Astrocyte (in vitro differentiated cells and primary cell): ENCODE results near the gene ENOSF1.

Experiments
- CTCF ChIP-seq: IDR thresholded peaks from 2 replicates; pipeline ENCODE4 v1.5.1; 2011; ENCODE audit warnings: low read depth, mild to moderate bottlenecking, inconsistent platforms, low read length, moderate library complexity; ENCODE audit not compliant: insufficient read depth
- EZH2 ChIP-seq: IDR thresholded peaks from 2 replicates; pipeline ENCODE4 v1.6.1; 2012; ENCODE audit warnings: mild to moderate bottlenecking, low read length, inconsistent platforms; ENCODE audit not compliant: insufficient read depth

GRCh38 chr18:658947-659533 lies 53.4 kb downstream of the ENOSF1 start:
- TF ChIP-seq CTCF (no peak), EZH2 (no peak)
